NCI-H2227 (cell line): ENCODE results near the gene RARG.
"Not testable (repeated sequence)": the region's sequence is repeated elsewhere in the genome, so short reads cannot be mapped to it uniquely, and the experiment has no call there.

Source experiments
- DNase-seq: peaks from one replicate; lab custom pipeline; 2025; ENCODE audit not compliant: unreplicated experiment; lab: John Stamatoyannopoulos, UW

Gene RARG

GRCh38 chr12:53193040-53193439 is 39.0 kb downstream of the RARG start:
- DNase-seq: no peak

- no peak for DNase-seq
Observed at GRCh38 chr12:53192531-53193021, 39.4 kb downstream of the RARG start.

GRCh38 chr12:53191885-53192530 is 40.0 kb downstream of the RARG start:
- no peak for DNase-seq

- DNase-seq: no peak
Observed at GRCh38 chr12:53191096-53191884, 40.7 kb downstream of the RARG start.

GRCh38 chr12:53190108-53190729 is 41.8 kb downstream of the RARG start:
- peak; percentile 54 for DNase-seq

- DNase-seq: no peak
Observed at GRCh38 chr12:53187145-53187899, 44.7 kb downstream of the RARG start.

GRCh38 chr12:53186745-53187144 is 45.3 kb downstream of the RARG start:
- DNase-seq: no peak

- no peak for DNase-seq
Observed at GRCh38 chr12:53185582-53186153, 46.3 kb downstream of the RARG start.

- no peak for DNase-seq
Observed at GRCh38 chr12:53184828-53185227, 47.2 kb downstream of the RARG start.

GRCh38 chr12:53182903-53183302 is 49.1 kb downstream of the RARG start:
- no peak for DNase-seq

- no peak for DNase-seq
Observed at GRCh38 chr12:53181935-53182334, 50.1 kb downstream of the RARG start.

- DNase-seq: peak; percentile 90
Observed at GRCh38 chr12:53180931-53181645, 50.9 kb downstream of the RARG start.

GRCh38 chr12:53180220-53180930 is 51.6 kb downstream of the RARG start, which contains the start of the genes CSAD and ZNF740:
CSAD (minus strand) TSS chr12:53180925; CDS start chr12:53173470, 7,455 bp downstream.
ZNF740 (plus strand) TSS chr12:53180722; CDS start chr12:53181984, 1,262 bp downstream.
- DNase-seq: peak; percentile 97

- no peak for DNase-seq
Observed at GRCh38 chr12:53179687-53180219, 52.3 kb downstream of the RARG start.

- DNase-seq: not testable (repeated sequence)
Observed at GRCh38 chr12:53178803-53179202, 53.2 kb downstream of the RARG start.

- not testable (repeated sequence) for DNase-seq
Observed at GRCh38 chr12:53177447-53177846, 54.6 kb downstream of the RARG start.

- no peak for DNase-seq
Observed at GRCh38 chr12:53176750-53177149, 55.3 kb downstream of the RARG start.

GRCh38 chr12:53174881-53175491 is 57.0 kb downstream of the RARG start:
- DNase-seq: peak; percentile 26
